Keratinocyte (primary cell): ENCODE results near the gene TDP1.

Experiments used
- EZH2 ChIP-seq: IDR thresholded peaks from one replicate; pipeline ENCODE4 v1.6.1; 2012; ENCODE audit warnings: inconsistent platforms, mild to moderate bottlenecking, low read length, moderate library complexity
- TF ChIP-seq, protein P1 (sequence below), 3 experiments: IDR thresholded peaks in 1 of 3; conservative IDR thresholded peaks in 1 of 3; optimal IDR thresholded peaks in 1 of 3; 2 replicates in 2 of 3; 3 replicates in 1 of 3; pipeline versions ENCODE3 to v1.5.1; 2011; ENCODE audit warnings: low read length in 3 of 3, mild to moderate bottlenecking in 3 of 3, moderate library complexity in 2 of 3, control low read depth in 1 of 3, inconsistent platforms in 1 of 3; ENCODE audit not compliant: insufficient read depth in 2 of 3; ENCODE audit errors: extremely low read depth in 1 of 3

DNA sequence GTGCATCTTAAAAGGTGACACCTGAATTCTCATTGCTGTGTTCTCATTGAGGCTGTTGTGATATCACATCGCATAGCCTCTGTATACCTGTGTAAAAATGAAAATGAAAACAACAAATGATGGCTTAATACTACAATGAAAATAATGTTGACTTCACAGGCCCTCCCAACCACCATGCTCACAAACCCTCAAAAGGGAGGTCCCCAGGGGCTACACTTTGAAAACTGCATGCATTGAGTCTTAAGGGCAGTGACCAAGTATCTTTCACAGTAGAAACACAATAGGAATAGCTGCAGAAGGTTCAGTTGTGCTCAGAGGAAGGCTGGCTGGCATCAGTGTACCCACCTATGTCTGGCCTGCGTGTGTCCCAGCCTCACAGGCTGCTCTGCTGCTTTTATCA, 78.4 kb downstream of the TDP1 start:
- TF ChIP-seq, protein P1, sequence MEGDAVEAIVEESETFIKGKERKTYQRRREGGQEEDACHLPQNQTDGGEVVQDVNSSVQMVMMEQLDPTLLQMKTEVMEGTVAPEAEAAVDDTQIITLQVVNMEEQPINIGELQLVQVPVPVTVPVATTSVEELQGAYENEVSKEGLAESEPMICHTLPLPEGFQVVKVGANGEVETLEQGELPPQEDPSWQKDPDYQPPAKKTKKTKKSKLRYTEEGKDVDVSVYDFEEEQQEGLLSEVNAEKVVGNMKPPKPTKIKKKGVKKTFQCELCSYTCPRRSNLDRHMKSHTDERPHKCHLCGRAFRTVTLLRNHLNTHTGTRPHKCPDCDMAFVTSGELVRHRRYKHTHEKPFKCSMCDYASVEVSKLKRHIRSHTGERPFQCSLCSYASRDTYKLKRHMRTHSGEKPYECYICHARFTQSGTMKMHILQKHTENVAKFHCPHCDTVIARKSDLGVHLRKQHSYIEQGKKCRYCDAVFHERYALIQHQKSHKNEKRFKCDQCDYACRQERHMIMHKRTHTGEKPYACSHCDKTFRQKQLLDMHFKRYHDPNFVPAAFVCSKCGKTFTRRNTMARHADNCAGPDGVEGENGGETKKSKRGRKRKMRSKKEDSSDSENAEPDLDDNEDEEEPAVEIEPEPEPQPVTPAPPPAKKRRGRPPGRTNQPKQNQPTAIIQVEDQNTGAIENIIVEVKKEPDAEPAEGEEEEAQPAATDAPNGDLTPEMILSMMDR (optimal IDR thresholded peaks at IDR 0.05 in 1 of 3, IDR thresholded peaks at IDR 0.05 in 1 of 3, conservative IDR thresholded peaks at IDR 0.05 in 1 of 3; ENCODE audit: extremely low read depth in 1 of 3, insufficient read depth in 2 of 3, low read length in 3 of 3) = no peak
- no peak for TF ChIP-seq EZH2
